DND-41 (cell line): ENCODE results near the gene RNF103.
"Not testable (repeated sequence)": the region's sequence is repeated elsewhere in the genome, so short reads cannot be mapped to it uniquely, and the experiment has no call there.

Experiments
- EZH2 ChIP-seq: IDR thresholded peaks from 3 replicates; pipeline ENCODE4 v1.6.1; 2012; ENCODE audit warnings: borderline replicate concordance, low read depth, mild to moderate bottlenecking, moderate library complexity, low read length, inconsistent platforms; ENCODE audit not compliant: severe bottlenecking
- TF ChIP-seq, protein P1 (sequence below): IDR thresholded peaks from 2 replicates; pipeline ENCODE4 v1.5.1; 2012; ENCODE audit warnings: borderline replicate concordance, low read length, moderate library complexity, mild to moderate bottlenecking; ENCODE audit not compliant: poor library complexity, severe bottlenecking; ENCODE audit errors: extremely low read depth

DNA sequence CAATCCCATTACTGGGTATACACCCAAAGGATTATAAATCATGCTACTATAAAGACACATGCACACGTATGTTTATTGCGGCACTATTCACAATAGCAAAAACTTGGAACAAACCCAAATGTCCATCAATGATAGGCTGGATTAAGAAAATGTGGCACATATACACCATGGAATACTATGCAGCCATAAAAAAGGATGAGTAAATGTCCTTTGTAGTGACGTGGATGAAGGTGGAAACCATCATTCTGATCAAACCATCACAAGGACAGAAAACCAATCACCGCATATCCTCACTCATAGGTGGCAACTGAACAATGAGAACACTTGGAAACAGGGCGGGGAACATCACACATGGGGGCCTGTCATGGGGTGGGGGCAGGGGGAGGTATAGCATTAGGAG lies 45.7 kb upstream of the RNF103 start:
- TF ChIP-seq, protein P1, sequence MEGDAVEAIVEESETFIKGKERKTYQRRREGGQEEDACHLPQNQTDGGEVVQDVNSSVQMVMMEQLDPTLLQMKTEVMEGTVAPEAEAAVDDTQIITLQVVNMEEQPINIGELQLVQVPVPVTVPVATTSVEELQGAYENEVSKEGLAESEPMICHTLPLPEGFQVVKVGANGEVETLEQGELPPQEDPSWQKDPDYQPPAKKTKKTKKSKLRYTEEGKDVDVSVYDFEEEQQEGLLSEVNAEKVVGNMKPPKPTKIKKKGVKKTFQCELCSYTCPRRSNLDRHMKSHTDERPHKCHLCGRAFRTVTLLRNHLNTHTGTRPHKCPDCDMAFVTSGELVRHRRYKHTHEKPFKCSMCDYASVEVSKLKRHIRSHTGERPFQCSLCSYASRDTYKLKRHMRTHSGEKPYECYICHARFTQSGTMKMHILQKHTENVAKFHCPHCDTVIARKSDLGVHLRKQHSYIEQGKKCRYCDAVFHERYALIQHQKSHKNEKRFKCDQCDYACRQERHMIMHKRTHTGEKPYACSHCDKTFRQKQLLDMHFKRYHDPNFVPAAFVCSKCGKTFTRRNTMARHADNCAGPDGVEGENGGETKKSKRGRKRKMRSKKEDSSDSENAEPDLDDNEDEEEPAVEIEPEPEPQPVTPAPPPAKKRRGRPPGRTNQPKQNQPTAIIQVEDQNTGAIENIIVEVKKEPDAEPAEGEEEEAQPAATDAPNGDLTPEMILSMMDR, result not testable (repeated sequence)
- not testable (repeated sequence) for TF ChIP-seq EZH2
